Liver (tissue), 9 donors: ENCODE results near the gene C16orf89. TPM values are rescaled to one million over a fixed set of nuclear protein-coding genes. Genes with fewer than 3 reads are reported as not detected.

Source experiments
- DNase-seq: peaks from one replicate; pipeline ENCODE4 v3.0.0-alpha.2; 2017; ENCODE audit warnings: low spot score
- H3K27ac ChIP-seq, 2 donors: one replicate each; pipeline ENCODE4 v1.7.0; 2013; ENCODE audit warnings: inconsistent platforms in 2 of 2, low read length in 2 of 2, control low read depth in 1 of 2, low read depth in 1 of 2, mild to moderate bottlenecking in 1 of 2
- H3K27me3 ChIP-seq, 4 donors: one replicate each; pipeline versions ENCODE4 v1.6.1 to v1.7.0; 2013; ENCODE audit warnings: low read length in 3 of 4, inconsistent platforms in 1 of 4, mild to moderate bottlenecking in 1 of 4, moderate library complexity in 1 of 4; ENCODE audit not compliant: control insufficient read depth in 4 of 4, insufficient read depth in 4 of 4
- H3K36me3 ChIP-seq, 4 donors: one replicate each; pipeline versions ENCODE4 v1.6.1 to v1.7.0; 2013; ENCODE audit warnings: low read length in 3 of 4, mild to moderate bottlenecking in 3 of 4, low read depth in 1 of 4, moderate library complexity in 1 of 4; ENCODE audit not compliant: control insufficient read depth in 4 of 4, insufficient read depth in 3 of 4
- H3K4me1 ChIP-seq, 4 donors: one replicate each; pipeline versions ENCODE4 v1.6.1 to v1.7.0; 2013; ENCODE audit warnings: low read length in 3 of 4, mild to moderate bottlenecking in 3 of 4, moderate library complexity in 1 of 4; ENCODE audit not compliant: control insufficient read depth in 4 of 4, insufficient read depth in 4 of 4
- H3K4me3 ChIP-seq, 3 donors: one replicate each; pipeline versions ENCODE4 v1.6.1 to v1.7.0; 2013; ENCODE audit warnings: low read length in 3 of 3, control low read depth in 1 of 3, low read depth in 1 of 3, mild to moderate bottlenecking in 1 of 3
- H3K9ac ChIP-seq, 2 donors: one replicate each; pipeline ENCODE4 v1.7.0; 2013; ENCODE audit warnings: low read length in 2 of 2, mild to moderate bottlenecking in 2 of 2, moderate library complexity in 2 of 2, control low read depth in 1 of 2, low read depth in 1 of 2
- H3K9me3 ChIP-seq, 4 donors: one replicate each; pipeline versions ENCODE4 v1.6.1 to v1.7.0; 2013; ENCODE audit warnings: low read length in 3 of 4; ENCODE audit not compliant: control insufficient read depth in 4 of 4
- EGR1 ChIP-seq, 2 donors: IDR thresholded peaks; 2 replicates each; pipeline ENCODE4 v1.6.1; 2016 to 2018; ENCODE audit warnings: antibody characterized with exemption in 2 of 2, low read depth in 2 of 2
- FOXA1 ChIP-seq: IDR thresholded peaks from 2 replicates; pipeline ENCODE4 v1.6.1; 2016; ENCODE audit warnings: antibody characterized with exemption
- FOXA2 ChIP-seq: IDR thresholded peaks from 2 replicates; pipeline ENCODE4 v1.6.1; 2016; ENCODE audit warnings: antibody characterized with exemption
- HNF4A ChIP-seq, 2 donors: conservative IDR thresholded peaks; 2 replicates each; pipeline ENCODE4 v1.6.1; 2016; ENCODE audit warnings: antibody characterized with exemption in 2 of 2, mild to moderate bottlenecking in 2 of 2
- JUND ChIP-seq, 2 donors: IDR thresholded peaks; 2 replicates each; pipeline ENCODE4 v1.6.1; 2016; ENCODE audit warnings: antibody characterized with exemption in 2 of 2
- RAD21 ChIP-seq, 2 donors: IDR thresholded peaks; 2 replicates each; pipeline ENCODE4 v1.6.1; 2016; ENCODE audit warnings: antibody characterized with exemption in 2 of 2, mild to moderate bottlenecking in 2 of 2
- RXRA ChIP-seq, 2 donors: IDR thresholded peaks; 2 replicates each; pipeline ENCODE4 v1.6.1; 2017 to 2018; ENCODE audit warnings: antibody characterized with exemption in 2 of 2, mild to moderate bottlenecking in 1 of 2
- TAF1 ChIP-seq: conservative IDR thresholded peaks from 2 replicates; pipeline ENCODE4 v1.6.1; 2016; ENCODE audit warnings: antibody characterized with exemption, mild to moderate bottlenecking
- YY1 ChIP-seq: IDR thresholded peaks from 2 replicates; pipeline ENCODE4 v1.6.1; 2016; ENCODE audit warnings: antibody characterized with exemption, mild to moderate bottlenecking
- WGBS: extraction: QIAGEN DNeasy Blood & Tissue Kit; methylation state at CpG from one replicate; pipeline ENCODE4 v1.1.7; 2013; 5-methylcytosine and 5-hydroxymethylcytosine counted together
- polyA plus RNA-seq, 2 donors: library from polyadenylated mRNA; stranded (reverse) in 1 of 2; unstranded in 1 of 2; fragments of 200-250 nt in 1 of 2; fragments of >200 nt in 1 of 2; fragmentation: Nextera tagmentation in 1 of 2; extraction: Ambion mirVana in 1 of 2; gene quantifications; one replicate each; pipeline versions ENCODE4 v1.2.1 to v1.2.3, GENCODE V29; 2013 to 2015
- total RNA-seq, 2 donors: library from RNA; depleted of rRNA; stranded (reverse); fragments of >200 nt; gene quantifications; one replicate each; pipeline ENCODE4 v1.2.3, GENCODE V29; 2014
- TF ChIP-seq, protein P1 (sequence below): IDR thresholded peaks from 2 replicates; pipeline ENCODE4 v1.6.1; 2016; ENCODE audit warnings: antibody characterized with exemption
- TF ChIP-seq, protein P2 (sequence below): IDR thresholded peaks from 2 replicates; pipeline ENCODE4 v1.6.1; 2016; ENCODE audit warnings: antibody characterized with exemption
- TF ChIP-seq, protein P3 (sequence below): IDR thresholded peaks from 2 replicates; pipeline ENCODE4 v1.6.1; 2016; ENCODE audit warnings: antibody characterized with exemption
- TF ChIP-seq, protein P4 (sequence below): IDR thresholded peaks from 2 replicates; pipeline ENCODE4 v1.6.1; 2016; ENCODE audit warnings: antibody characterized with exemption, mild to moderate bottlenecking
- donor health status: healthy.
- donor health status: healthy.
- donor health status: healthy.
- donor health status: healthy.
- donor health status: healthy.

Gene C16orf89
- total and polyA plus RNA-seq, 4 donors = 0.25 to 0.61 TPM; not detected in 2

DNA sequence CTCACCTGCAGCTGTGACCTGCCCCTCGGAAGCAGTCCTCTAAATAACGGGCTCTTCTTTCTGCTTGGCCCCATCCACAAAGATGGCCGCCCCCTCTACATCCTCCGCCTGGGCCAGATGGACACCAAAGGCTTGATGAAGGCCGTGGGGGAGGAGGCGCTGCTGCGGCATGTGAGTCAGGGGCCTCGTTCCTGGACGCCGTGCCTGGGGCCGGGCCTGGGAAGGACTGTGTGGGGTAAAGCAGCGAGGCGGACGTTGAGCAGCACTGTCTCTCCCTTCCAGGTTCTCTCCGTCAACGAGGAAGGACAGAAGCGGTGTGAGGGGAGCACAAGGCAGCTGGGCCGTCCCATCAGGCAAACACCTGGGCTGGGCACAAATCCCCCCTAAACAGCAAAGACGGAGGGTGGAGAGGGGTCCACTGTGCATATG, 65.2 kb downstream of the C16orf89 start:
- DNase-seq = no peak
- Histone ChIP-seq H3K27ac (no peak overlapping the region), H3K9ac (no peak overlapping the region), H3K4me1 (no peaks in the 10 kb centered on the region), H3K4me3 (no peak overlapping the region), H3K27me3 (no peaks in the 10 kb centered on the region), H3K9me3 (no peaks in the 10 kb centered on the region), H3K36me3 (no peaks in the 10 kb centered on the region)
- 91% methylated on average over 19 of the region's 19 CpGs for WGBS
- TF ChIP-seq EGR1 (IDR thresholded peaks at IDR 0.05; ENCODE audit: low read depth in 2 of 2) (no peak), FOXA1 (no peak), YY1 (no peak)
- TF ChIP-seq, protein P1, sequence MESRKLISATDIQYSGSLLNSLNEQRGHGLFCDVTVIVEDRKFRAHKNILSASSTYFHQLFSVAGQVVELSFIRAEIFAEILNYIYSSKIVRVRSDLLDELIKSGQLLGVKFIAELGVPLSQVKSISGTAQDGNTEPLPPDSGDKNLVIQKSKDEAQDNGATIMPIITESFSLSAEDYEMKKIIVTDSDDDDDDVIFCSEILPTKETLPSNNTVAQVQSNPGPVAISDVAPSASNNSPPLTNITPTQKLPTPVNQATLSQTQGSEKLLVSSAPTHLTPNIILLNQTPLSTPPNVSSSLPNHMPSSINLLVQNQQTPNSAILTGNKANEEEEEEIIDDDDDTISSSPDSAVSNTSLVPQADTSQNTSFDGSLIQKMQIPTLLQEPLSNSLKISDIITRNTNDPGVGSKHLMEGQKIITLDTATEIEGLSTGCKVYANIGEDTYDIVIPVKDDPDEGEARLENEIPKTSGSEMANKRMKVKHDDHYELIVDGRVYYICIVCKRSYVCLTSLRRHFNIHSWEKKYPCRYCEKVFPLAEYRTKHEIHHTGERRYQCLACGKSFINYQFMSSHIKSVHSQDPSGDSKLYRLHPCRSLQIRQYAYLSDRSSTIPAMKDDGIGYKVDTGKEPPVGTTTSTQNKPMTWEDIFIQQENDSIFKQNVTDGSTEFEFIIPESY = no peak
- TF ChIP-seq, protein P2, sequence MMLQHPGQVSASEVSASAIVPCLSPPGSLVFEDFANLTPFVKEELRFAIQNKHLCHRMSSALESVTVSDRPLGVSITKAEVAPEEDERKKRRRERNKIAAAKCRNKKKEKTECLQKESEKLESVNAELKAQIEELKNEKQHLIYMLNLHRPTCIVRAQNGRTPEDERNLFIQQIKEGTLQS = no peak

DNA sequence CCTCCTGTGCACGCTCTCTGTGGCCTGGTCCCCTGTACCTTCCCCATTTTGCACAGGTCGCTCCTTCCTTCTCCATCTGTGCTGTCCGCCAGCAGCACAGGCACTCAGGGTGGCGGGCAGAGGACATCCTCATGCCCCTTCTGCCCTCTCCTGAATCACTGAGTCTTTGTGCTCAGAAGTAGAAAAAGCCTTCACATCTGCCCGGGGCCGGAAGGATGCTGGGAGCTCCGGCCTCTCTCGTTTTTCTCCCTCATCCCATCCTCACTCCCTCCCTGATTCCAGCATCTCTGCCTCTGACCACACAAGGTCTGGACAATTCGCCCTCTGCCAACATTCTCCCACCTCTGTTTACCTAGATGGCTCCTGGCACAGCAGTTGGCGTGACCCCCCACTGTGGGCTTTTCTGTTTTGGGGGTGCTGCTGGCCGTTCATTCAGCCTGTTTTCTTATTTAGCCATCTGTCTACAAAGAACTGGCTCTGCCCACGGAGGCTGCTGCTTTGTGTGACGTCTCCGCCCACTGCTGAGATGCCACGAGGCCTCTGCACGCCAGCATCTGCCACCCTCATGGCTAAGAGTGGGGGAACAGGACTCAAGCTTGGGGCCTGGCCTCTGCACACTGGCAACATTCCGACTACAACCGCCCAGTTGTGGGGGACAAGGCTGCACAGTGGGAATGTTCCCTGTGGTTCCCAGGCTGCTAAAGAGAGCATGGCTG, 70.9 kb downstream of the C16orf89 start:
- Histone ChIP-seq H3K4me1 (no peaks in the 10 kb centered on the region), H3K9me3 (no peaks in the 10 kb centered on the region), H3K27me3 (no peaks in the 10 kb centered on the region), H3K4me3 (no peak overlapping the region), H3K9ac (no peak overlapping the region), H3K27ac (no peak overlapping the region), H3K36me3 (no peaks in the 10 kb centered on the region)
- no peak for DNase-seq
- 76% methylated on average over 18 of the region's 18 CpGs for WGBS
- TF ChIP-seq JUND (IDR thresholded peaks at IDR 0.05) (no peak), FOXA2 (no peak), TAF1 (no peak), RAD21 (IDR thresholded peaks at IDR 0.05) (no peak), HNF4A (conservative IDR thresholded peaks at IDR 0.05) (no peak), RXRA (IDR thresholded peaks at IDR 0.05) (no peak)
- TF ChIP-seq, protein P3, sequence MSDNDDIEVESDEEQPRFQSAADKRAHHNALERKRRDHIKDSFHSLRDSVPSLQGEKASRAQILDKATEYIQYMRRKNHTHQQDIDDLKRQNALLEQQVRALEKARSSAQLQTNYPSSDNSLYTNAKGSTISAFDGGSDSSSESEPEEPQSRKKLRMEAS = no peak
- TF ChIP-seq, protein P4, sequence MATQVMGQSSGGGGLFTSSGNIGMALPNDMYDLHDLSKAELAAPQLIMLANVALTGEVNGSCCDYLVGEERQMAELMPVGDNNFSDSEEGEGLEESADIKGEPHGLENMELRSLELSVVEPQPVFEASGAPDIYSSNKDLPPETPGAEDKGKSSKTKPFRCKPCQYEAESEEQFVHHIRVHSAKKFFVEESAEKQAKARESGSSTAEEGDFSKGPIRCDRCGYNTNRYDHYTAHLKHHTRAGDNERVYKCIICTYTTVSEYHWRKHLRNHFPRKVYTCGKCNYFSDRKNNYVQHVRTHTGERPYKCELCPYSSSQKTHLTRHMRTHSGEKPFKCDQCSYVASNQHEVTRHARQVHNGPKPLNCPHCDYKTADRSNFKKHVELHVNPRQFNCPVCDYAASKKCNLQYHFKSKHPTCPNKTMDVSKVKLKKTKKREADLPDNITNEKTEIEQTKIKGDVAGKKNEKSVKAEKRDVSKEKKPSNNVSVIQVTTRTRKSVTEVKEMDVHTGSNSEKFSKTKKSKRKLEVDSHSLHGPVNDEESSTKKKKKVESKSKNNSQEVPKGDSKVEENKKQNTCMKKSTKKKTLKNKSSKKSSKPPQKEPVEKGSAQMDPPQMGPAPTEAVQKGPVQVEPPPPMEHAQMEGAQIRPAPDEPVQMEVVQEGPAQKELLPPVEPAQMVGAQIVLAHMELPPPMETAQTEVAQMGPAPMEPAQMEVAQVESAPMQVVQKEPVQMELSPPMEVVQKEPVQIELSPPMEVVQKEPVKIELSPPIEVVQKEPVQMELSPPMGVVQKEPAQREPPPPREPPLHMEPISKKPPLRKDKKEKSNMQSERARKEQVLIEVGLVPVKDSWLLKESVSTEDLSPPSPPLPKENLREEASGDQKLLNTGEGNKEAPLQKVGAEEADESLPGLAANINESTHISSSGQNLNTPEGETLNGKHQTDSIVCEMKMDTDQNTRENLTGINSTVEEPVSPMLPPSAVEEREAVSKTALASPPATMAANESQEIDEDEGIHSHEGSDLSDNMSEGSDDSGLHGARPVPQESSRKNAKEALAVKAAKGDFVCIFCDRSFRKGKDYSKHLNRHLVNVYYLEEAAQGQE = no peak
- TF ChIP-seq, protein P1 = no peak

Other genes with a start within 250 kb of the C16orf89 start
- 10 to 100 TPM; 43.7 to 50.2 TPM for gene GLYR1, start 218.7 kb downstream of the C16orf89 start, total RNA-seq
- gene GLYR1, start 218.7 kb downstream of the C16orf89 start, polyA plus RNA-seq = 10 to 100 TPM; 18.1 to 37.4 TPM
- gene UBN1, start 218.5 kb downstream of the C16orf89 start, total RNA-seq = 10 to 100 TPM; 19.1 to 19.7 TPM
- 1 to 10 TPM; 7.3 to 9.3 TPM for gene UBN1, start 218.5 kb downstream of the C16orf89 start, polyA plus RNA-seq
- gene PPL, start 128.8 kb downstream of the C16orf89 start, total RNA-seq = 10 to 100 TPM in 1 of 2 donors, 1 to 10 TPM in 1; 2.1 to 26.0 TPM
- 1 to 10 TPM; 5.4 to 6.8 TPM for gene PPL, start 128.8 kb downstream of the C16orf89 start, polyA plus RNA-seq
- under 1 TPM; 0.17 to 0.65 TPM for gene SEC14L5, start 107.6 kb downstream of the C16orf89 start, total RNA-seq
- gene SEC14L5, start 107.6 kb downstream of the C16orf89 start, polyA plus RNA-seq = under 1 TPM; 0.03 to 0.07 TPM
- 10 to 100 TPM; 11.7 to 13.4 TPM for gene NAGPA, start 32.0 kb downstream of the C16orf89 start, total RNA-seq
- 1 to 10 TPM; 5.4 to 9.8 TPM for gene NAGPA, start 32.0 kb downstream of the C16orf89 start, polyA plus RNA-seq
- 10 to 100 TPM; 18.9 to 25.4 TPM for gene ALG1, start 5.9 kb upstream of the C16orf89 start, total RNA-seq
- gene ALG1, start 5.9 kb upstream of the C16orf89 start, polyA plus RNA-seq = 10 to 100 TPM; 20.5 to 20.8 TPM
- gene EEF2KMT, start 31.8 kb upstream of the C16orf89 start, total RNA-seq = 1 to 10 TPM; 4.2 to 6.0 TPM
- 10 to 100 TPM in 1 of 2 donors, 1 to 10 TPM in 1; 8.6 to 11.4 TPM for gene EEF2KMT, start 31.8 kb upstream of the C16orf89 start, polyA plus RNA-seq